ENCODE data around the gene LRRC52.
A peak's percentile ranks its signal among the peaks of the same experiment; 100 is the strongest.
"Not testable (repeated sequence)": the region's sequence is repeated elsewhere in the genome, so short reads cannot be mapped to it uniquely, and the experiment has no call there.

The LRRC52 gene

GRCh38 chr1:165581926-165582325 lies 38.1 kb downstream of the LRRC52 start:
- no peak for DNase-seq (ENCODE audit: low read depth)

GRCh38 chr1:165586398-165586797 lies 42.6 kb downstream of the LRRC52 start:
- no peak for DNase-seq (ENCODE audit: low read depth)

GRCh38 chr1:165591391-165591790 lies 47.6 kb downstream of the LRRC52 start:
- not testable (repeated sequence) for DNase-seq (ENCODE audit: low read depth)

GRCh38 chr1:165592945-165593823 lies 49.4 kb downstream of the LRRC52 start:
- peak; percentile 47 for DNase-seq (ENCODE audit: low read depth)

- DNase-seq (ENCODE audit: low read depth): no peak
These were observed 51.6 kb downstream of the LRRC52 start for GRCh38 chr1:165595246-165595938.

- DNase-seq (ENCODE audit: low read depth): peak; percentile 78
These were observed 54.3 kb downstream of the LRRC52 start for GRCh38 chr1:165597883-165598675.

- no peak for DNase-seq (ENCODE audit: low read depth)
These were observed 54.9 kb downstream of the LRRC52 start for GRCh38 chr1:165598676-165599059.

GRCh38 chr1:165600793-165601192 lies 57.0 kb downstream of the LRRC52 start:
- no peak for DNase-seq (ENCODE audit: low read depth)

- DNase-seq (ENCODE audit: low read depth): no peak
These were observed 60.0 kb downstream of the LRRC52 start for GRCh38 chr1:165603810-165604209.

- no peak for DNase-seq (ENCODE audit: low read depth)
These were observed 61.4 kb downstream of the LRRC52 start for GRCh38 chr1:165605246-165605645.

- DNase-seq (ENCODE audit: low read depth): not testable (repeated sequence)
These were observed 62.9 kb downstream of the LRRC52 start for GRCh38 chr1:165606676-165607075.

GRCh38 chr1:165610866-165611265 lies 67.1 kb downstream of the LRRC52 start:
- DNase-seq (ENCODE audit: low read depth): no peak

- no peak for DNase-seq (ENCODE audit: low read depth)
These were observed 68.3 kb downstream of the LRRC52 start for GRCh38 chr1:165612062-165612461.

All from activated T-helper 1 cell treated with Interleukin-2 at 50 U/mL for 16 hours (primary cell).